Measurements from ENCODE around the gene MTMR2. TPM values are rescaled to one million over a fixed set of nuclear protein-coding genes. Genes with fewer than 3 reads are reported as not detected.

The MTMR2 gene
- total RNA-seq, 3 donors from 2014 or later, result 50.4 to 57.1 (median 54.1) TPM

DNA sequence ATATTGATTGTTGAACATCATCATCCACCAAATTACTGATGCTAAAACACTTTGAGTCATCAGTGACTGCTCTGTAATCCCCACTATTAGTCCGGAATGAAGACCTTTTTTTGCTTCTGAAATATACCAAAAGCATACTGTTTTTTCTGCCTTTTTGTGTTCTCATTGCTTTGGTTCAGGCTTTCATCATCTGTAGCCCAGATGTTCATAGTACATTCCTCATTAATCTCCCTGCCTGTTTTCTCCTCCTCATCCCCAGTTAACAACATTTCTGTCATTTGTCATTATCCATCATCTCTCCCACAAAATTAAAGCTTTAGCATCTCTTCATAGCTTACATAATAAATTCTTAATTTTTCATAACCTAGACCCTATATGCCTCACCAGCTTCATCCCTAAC lies 124.4 kb downstream of the MTMR2 start:
- Mint-ChIP-seq H3K4me3 (no peak overlapping the region), H3K27me3 (ENCODE audit: low read depth) (no peaks in the 10 kb centered on the region), H3K36me3 (ENCODE audit: insufficient read depth) (peaks cover 31% of the 10 kb centered on the region), H3K9me3 (no peaks in the 10 kb centered on the region), H3K4me1 (ENCODE audit: low read depth) (peaks cover 18% of the 10 kb centered on the region)
- ATAC-seq (no peak), DNase-seq (no peak)

DNA sequence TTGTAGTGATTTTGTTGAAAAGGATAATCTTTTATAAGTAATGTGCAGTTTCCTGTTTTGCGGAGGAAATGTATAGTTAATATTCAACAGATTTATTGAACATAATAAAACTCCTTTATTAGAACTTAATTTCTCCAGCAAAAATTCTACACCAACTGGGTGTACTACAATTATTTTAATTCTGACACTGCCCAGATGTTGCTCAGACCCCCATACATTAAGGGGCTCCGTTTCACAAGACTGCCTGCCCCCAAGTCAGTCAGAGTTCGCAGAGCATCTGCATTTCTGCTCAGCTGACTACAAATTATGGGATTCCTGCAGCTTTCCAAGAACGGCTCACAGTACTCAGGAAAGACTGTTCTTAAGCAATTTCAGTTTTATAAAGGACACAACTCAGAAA lies 127.4 kb downstream of the MTMR2 start:
- H3K27me3 Mint-ChIP-seq (ENCODE audit: low read depth), result no peaks in the 10 kb centered on the region
- H3K36me3 Mint-ChIP-seq (ENCODE audit: insufficient read depth), result peaks cover 17% of the 10 kb centered on the region
- peaks cover 39% of the 10 kb centered on the region for H3K4me1 Mint-ChIP-seq (ENCODE audit: low read depth)
- H3K9me3 Mint-ChIP-seq, result no peaks in the 10 kb centered on the region
- ATAC-seq, result no peak
- H3K4me3 Mint-ChIP-seq, result no peak overlapping the region
- DNase-seq, result no peak

DNA sequence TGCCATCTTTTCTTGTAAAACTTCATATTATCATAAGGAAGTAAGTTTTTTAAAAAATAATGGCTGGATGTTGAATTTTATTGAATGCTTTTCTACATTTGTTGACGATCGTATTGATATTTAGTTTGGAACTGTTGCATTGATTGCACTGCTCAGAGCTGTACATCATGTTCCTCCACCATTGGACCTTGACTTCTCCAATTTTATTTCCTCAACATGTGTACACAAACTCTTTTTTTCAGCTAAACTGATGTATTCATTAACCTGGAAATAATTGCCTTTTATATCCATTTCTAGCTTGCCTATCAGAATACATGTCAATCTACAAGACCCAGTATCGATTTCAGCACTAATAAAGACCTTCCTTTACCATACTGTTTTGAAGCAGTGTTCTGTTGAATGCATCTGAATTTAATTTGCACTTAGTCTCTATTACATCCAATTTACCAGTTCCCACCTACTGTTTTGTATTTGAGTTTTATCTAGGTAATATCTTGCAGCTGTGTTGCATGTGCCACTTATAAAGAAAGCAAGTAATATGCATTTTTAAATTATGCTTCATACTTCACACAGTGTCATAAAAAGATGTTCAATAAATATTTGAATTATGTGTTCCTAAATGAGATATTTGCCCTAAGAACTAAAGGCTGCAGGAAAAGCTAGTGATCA lies 128.1 kb downstream of the MTMR2 start:
- H3K4me1 Mint-ChIP-seq (ENCODE audit: low read depth), result peaks cover 42% of the 10 kb centered on the region
- no peaks in the 10 kb centered on the region for H3K27me3 Mint-ChIP-seq (ENCODE audit: low read depth)
- no peak for DNase-seq

DNA sequence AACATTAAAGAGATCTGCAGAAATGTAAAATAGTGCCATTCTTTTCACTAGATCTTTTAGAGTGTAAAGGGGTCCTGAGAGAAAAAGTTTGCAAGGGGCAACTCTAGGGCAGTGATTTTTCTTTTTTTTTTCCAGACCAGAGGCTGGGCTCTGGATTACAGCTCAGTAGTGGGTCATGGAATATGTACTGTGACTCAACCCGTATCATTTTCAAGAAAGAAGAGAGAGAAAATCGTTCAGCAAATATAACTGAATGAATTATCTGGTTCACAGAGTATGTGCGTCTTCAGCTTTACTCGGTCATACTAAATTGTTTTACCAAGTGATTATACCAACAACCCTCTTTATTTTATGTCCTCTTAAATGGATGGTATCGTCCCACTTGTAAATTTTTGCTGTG lies 129.8 kb downstream of the MTMR2 start:
- peaks cover 39% of the 10 kb centered on the region for H3K4me1 Mint-ChIP-seq (ENCODE audit: low read depth)
- DNase-seq, result no peak
- no peak for ATAC-seq
- H3K9me3 Mint-ChIP-seq, result no peaks in the 10 kb centered on the region
- H3K4me3 Mint-ChIP-seq, result no peak overlapping the region
- H3K27me3 Mint-ChIP-seq (ENCODE audit: low read depth), result no peaks in the 10 kb centered on the region
- peaks cover 3% of the 10 kb centered on the region for H3K36me3 Mint-ChIP-seq (ENCODE audit: insufficient read depth)

More for the DNA sequence above, 128.1 kb downstream of the MTMR2 start:
- no peaks in the 10 kb centered on the region for H3K9me3 Mint-ChIP-seq
- no peak overlapping the region for H3K4me3 Mint-ChIP-seq
- H3K36me3 Mint-ChIP-seq (ENCODE audit: insufficient read depth), result peaks cover 16% of the 10 kb centered on the region
- no peak for ATAC-seq

DNA sequence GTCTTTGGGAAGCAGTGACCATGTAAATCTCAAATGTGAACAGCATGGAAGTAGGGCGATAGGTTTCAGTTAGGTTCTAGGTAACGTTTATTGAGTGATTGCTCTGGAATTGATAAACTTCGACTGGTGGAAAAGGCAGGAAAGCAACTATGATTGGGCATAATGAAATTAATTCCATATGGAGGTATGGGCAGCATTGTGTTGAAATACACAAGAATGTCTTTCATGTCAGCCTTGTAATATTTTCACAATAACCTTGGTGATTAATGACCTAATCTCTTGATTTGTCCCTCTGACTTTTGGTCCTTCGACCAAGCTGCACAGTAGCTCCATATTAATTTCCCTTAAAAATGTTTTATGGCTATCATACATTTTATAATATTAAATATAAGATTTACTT lies 130.8 kb downstream of the MTMR2 start:
- Mint-ChIP-seq H3K4me1 (ENCODE audit: low read depth) (peaks cover 46% of the 10 kb centered on the region), H3K4me3 (peak overlapping the region; percentile 15)

DNA sequence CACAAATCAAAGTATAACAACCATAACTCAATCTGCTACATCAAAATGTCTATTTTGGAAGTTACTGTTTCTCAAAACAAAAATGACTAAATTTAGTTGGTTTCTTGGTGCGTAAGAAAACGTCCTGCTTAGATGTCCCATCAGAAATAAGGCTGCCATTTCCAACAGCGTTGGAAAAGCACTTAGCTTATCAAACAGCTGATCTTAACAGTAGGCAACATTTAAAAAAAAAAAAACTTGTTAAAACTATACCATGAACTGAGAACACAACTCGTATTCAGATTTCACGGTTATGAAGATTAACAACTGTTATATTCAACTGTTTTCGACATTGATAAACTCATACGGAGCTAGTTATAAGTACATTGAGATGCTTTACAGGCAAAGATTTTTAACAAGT lies 131.2 kb downstream of the MTMR2 start:
- DNase-seq, result no peak
- no peak for ATAC-seq
- peaks cover 50% of the 10 kb centered on the region for H3K4me1 Mint-ChIP-seq (ENCODE audit: low read depth)
- no peaks in the 10 kb centered on the region for H3K27me3 Mint-ChIP-seq (ENCODE audit: low read depth)
- H3K9me3 Mint-ChIP-seq, result no peaks in the 10 kb centered on the region
- H3K4me3 Mint-ChIP-seq, result no peak overlapping the region
- peaks cover 4% of the 10 kb centered on the region for H3K36me3 Mint-ChIP-seq (ENCODE audit: insufficient read depth)

More for the DNA sequence above, 130.8 kb downstream of the MTMR2 start:
- Mint-ChIP-seq H3K27me3 (ENCODE audit: low read depth) (no peaks in the 10 kb centered on the region), H3K9me3 (no peaks in the 10 kb centered on the region), H3K36me3 (ENCODE audit: insufficient read depth) (peaks cover 4% of the 10 kb centered on the region)
- ATAC-seq (no peak), DNase-seq (no peak)

DNA sequence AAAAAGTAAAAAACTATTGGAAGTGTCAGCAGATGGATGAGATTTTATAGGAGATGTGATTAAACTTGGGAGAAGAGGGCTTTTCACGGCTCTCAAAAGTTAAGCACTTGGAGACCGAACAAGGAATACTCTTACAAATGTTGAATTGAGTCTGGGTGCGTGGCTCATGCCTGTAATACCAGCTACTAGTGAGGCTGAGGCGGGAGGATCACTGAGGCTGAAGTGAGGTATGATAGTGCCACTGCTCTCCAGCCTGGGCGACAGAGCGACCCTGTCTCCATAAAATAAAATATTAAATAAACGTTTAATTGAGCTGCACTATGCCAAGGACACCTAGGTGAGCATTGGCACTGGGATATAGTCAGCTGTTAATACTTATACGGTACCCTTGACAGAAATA lies 131.7 kb downstream of the MTMR2 start:
- Mint-ChIP-seq H3K9me3 (no peaks in the 10 kb centered on the region), H3K27me3 (ENCODE audit: low read depth) (no peaks in the 10 kb centered on the region), H3K4me1 (ENCODE audit: low read depth) (peaks cover 50% of the 10 kb centered on the region), H3K36me3 (ENCODE audit: insufficient read depth) (peaks cover 4% of the 10 kb centered on the region), H3K4me3 (peak overlapping the region; percentile 97)
- no peak for ATAC-seq
- no peak for DNase-seq

DNA sequence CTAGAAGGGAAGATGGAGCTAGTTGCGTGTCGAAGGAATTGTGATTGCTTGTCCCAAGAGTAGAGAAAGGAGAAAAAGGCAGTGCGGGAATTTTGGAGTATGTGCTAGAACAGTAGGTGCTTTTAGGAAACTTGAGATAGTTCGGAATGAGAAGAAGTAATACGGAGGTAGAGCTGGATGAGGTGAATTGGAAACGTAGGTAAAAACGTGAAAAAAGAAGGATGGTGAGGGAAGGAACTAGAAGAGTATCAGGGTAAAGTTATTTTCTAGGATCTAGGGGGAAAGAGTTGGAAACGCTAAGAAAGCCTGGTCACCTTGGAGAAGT lies 132.2 kb downstream of the MTMR2 start:
- DNase-seq (no peak), ATAC-seq (no peak)
- Mint-ChIP-seq H3K27me3 (ENCODE audit: low read depth) (no peaks in the 10 kb centered on the region), H3K4me3 (peak overlapping the region; percentile 97), H3K36me3 (ENCODE audit: insufficient read depth) (peaks cover 4% of the 10 kb centered on the region), H3K9me3 (no peaks in the 10 kb centered on the region), H3K4me1 (ENCODE audit: low read depth) (peaks cover 50% of the 10 kb centered on the region)

DNA sequence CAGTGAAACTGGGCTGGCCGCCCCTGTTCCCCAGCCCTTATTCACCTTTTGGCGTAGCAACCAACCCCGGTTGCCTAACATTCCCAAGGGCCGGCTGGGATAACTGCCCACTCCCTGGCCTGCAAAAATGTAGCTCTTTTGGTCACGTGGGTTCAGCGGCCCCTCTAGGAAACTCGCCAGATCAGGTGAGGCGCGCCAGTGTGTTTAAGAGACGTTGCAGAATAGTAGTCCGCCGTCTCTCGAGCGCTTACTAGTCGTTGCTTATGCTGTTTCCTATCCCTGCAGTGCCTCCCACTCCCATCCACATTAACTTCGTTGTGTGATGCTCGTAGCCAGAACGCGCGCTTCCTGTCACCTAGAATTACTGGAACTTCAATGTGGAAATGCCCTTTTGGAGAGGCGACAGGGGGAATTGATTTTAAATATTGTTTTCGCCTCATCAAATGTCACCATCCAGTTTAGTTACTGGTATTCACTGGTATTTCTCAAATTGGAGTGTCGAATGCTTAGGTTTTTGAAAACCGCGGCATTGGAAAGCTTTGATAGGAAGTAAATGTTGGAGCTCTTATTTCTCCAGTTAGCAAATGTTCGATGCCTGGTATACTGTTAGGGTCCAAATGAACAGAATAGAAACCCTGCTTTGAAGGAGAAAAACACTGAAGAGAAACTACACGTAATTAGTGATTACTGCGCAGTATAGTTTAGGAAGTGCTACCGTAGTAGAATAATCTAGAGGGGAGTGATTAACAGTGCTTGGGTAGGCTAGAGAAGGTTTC lies 132.8 kb downstream of the MTMR2 start:
- ATAC-seq (no peak), DNase-seq (peak; percentile 32)
- Mint-ChIP-seq H3K4me1 (ENCODE audit: low read depth) (peaks cover 50% of the 10 kb centered on the region), H3K9me3 (no peaks in the 10 kb centered on the region), H3K36me3 (ENCODE audit: insufficient read depth) (peaks cover 4% of the 10 kb centered on the region), H3K4me3 (peak overlapping the region; percentile 97), H3K27me3 (ENCODE audit: low read depth) (no peaks in the 10 kb centered on the region)

DNA sequence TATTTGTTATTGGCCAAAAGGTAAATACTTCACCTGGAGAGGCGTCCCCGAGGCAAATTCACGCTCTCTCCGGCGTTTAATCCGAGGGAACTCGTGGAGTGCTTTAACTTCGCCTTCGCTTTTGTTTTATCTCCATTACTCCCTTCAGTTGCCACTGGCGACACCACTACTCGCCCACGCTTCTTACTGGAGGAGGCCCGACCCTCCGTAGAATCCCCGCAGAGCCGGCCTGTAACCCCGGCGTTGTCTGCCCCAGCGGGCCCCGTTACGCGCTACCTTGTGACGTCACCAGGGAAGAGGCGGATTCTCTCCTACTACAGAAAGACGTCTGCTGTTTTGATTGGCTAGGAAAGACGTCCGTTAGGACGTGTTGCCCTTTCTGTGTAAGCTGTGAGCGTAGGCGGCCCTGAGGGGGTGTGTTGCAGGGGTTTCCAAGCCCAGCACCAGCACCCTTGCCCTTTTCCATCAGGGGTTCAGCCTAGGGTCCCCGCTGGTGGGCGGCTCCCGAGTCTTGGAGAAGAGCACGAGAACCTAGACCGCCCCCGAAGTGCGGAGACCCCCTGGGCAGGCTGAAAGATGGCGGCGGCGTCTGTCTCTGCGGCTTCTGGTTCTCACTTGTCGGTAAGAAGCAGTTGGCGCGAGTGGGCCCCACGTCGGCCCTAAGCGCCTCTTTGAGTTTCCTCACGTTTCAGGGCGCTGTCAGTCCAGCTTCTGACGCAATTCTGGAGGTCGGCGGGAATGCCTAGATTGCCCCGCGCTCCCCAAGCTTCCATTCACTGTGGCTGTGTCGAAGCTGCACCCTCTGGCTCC lies 133.6 kb downstream of the MTMR2 start, which contains the start of gene CEP57:
TSS of gene CEP57 (plus strand) at position 376 of the 810 bp plus-strand sequence. CDS start at position 577, 201 bp downstream.
- peaks cover 9% of the 10 kb centered on the region for H3K36me3 Mint-ChIP-seq (ENCODE audit: insufficient read depth)
- H3K9me3 Mint-ChIP-seq, result no peaks in the 10 kb centered on the region

DNA sequence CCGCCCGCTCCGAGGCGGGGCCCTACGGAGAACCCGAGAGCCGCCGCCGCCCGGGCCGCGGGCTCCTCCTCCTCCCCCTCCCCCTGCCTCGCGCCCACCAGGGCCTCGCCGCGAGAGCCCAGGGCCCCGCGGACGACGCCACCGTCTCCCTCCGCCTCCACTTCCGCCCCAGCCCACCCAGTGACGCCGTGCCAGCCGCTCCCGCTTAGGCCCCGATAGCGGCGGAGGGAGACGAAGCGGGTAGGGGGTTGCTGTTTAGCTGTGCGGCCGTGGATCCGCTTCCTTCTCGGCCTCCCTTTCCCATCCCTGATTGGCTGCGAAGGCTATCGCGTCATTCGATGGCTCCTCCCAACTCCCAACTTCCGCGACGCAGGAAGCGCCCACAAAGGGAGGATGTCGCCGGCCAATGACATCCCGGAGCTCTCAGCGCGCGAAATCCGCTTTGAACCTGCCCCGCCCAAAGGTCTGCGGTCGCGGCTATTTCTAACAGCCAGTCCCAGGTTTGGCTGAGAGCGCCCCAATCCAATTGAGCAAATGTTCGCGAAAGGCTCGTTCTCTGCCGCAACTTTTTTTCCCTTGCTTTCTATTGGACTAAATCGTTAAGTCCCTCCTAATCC lies 134.3 kb downstream of the MTMR2 start, which contains the start of gene FAM76B:
TSS of gene FAM76B (minus strand) at position 277 of the 617 bp plus-strand sequence. CDS start 304 bp downstream, outside the sequence.
- Mint-ChIP-seq H3K27me3 (ENCODE audit: low read depth) (no peaks in the 10 kb centered on the region), H3K4me3 (peak within 1 kb of the TSS; percentile 97), H3K36me3 (ENCODE audit: insufficient read depth) (peaks cover 12% of the 10 kb centered on the region), H3K9me3 (no peaks in the 10 kb centered on the region), H3K4me1 (ENCODE audit: low read depth) (peaks cover 49% of the 10 kb centered on the region)
- ATAC-seq (peak; percentile 77 to 78), DNase-seq (peak; percentile 97)

More for the DNA sequence above, 133.6 kb downstream of the MTMR2 start, which contains the start of gene CEP57:
- H3K27me3 Mint-ChIP-seq (ENCODE audit: low read depth), result no peaks in the 10 kb centered on the region
- peak within 1 kb of the TSS; percentile 97 for H3K4me3 Mint-ChIP-seq
- DNase-seq (peak; percentile 96), ATAC-seq (peak; percentile 66 to 67)
- peaks cover 52% of the 10 kb centered on the region for H3K4me1 Mint-ChIP-seq (ENCODE audit: low read depth)

DNA sequence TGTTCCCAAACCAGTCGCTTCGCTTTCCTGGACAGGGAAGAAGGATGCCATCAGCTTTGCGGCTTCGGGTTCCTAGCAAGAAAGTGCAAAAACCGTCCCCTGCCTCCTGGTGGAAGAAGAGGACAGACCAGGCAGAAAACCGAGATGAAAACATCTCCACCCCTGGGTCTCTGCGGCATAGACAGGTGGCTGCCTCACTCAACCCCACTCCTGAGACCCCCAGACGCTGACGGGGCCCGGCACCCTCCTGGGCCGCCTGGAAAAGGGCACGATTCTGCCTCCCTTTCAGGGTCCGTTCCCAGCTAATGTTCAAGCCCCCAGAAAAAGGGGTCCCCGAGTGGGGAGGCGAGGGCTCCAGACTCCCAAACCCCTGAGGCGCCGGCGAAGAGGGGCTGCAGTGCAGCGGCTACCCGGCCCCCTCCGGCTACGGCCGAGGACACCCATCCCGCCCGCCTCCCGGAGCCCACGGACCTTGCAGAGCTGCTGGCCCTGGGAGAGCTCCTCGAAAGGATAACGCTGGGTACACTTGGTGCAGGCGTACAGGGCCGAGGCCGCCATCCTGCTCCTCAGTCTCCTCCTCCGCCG lies 134.9 kb downstream of the MTMR2 start:
- no peak for ATAC-seq
- Mint-ChIP-seq H3K36me3 (ENCODE audit: insufficient read depth) (peaks cover 15% of the 10 kb centered on the region), H3K4me1 (ENCODE audit: low read depth) (peaks cover 46% of the 10 kb centered on the region)

More for the DNA sequence above, 134.9 kb downstream of the MTMR2 start:
- Mint-ChIP-seq H3K27me3 (ENCODE audit: low read depth) (no peaks in the 10 kb centered on the region), H3K9me3 (no peaks in the 10 kb centered on the region), H3K4me3 (peak overlapping the region; percentile 97)
- peak; percentile 8 for DNase-seq
